B cell (primary cell): ENCODE data around the gene CDCA7.
"Not testable (repeated sequence)": the region's sequence is repeated elsewhere in the genome, so short reads cannot be mapped to it uniquely, and the experiment has no call there.

ENCODE experiments used
- EZH2 ChIP-seq: IDR thresholded peaks from 2 replicates; pipeline ENCODE4 v1.6.1; 2012; ENCODE audit warnings: borderline replicate concordance, low read depth, mild to moderate bottlenecking, moderate library complexity, low read length; ENCODE audit not compliant: insufficient read depth, poor library complexity, severe bottlenecking
- TF ChIP-seq, protein P1 (sequence below): fragments of 200-600 bp; IDR thresholded peaks from one replicate; pipeline ENCODE4 v1.8.0; 2022; ENCODE audit warnings: antibody characterized with exemption, mild to moderate bottlenecking

DNA sequence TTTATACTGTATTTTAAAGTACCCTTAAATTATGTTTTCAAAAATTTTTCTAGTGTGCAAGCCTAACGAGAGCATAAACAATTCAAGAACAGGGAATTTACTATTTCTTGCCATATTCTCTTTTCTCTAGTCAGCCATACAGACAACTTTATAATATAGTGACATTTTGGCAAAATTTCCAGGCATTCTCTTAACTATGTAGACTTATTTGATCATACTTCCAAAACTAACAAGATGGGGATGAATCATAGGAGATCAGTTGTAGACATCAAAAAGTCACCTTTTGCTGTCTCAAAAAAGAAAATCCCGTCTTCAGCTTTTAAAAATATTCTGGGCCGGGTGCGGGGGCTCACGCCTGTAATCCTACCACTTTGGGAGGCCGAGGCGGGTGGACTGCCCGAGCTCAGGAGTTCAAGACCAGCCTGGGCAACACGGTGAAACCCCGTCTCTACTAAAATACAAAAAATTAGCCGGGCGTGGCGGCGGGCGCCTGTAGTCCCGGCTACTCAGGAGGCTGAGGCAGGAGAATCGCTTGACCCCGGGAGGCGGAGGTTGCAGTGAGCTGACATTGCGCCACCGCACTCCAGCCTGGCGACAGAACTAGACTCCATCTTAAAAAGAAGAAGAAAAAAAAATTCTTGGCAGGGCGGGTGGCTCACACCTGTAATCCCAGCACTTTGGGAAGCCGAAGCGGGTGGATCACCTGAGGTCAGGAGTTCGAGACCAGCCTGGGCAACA, 61.9 kb downstream of the CDCA7 start:
- TF ChIP-seq, protein P1, sequence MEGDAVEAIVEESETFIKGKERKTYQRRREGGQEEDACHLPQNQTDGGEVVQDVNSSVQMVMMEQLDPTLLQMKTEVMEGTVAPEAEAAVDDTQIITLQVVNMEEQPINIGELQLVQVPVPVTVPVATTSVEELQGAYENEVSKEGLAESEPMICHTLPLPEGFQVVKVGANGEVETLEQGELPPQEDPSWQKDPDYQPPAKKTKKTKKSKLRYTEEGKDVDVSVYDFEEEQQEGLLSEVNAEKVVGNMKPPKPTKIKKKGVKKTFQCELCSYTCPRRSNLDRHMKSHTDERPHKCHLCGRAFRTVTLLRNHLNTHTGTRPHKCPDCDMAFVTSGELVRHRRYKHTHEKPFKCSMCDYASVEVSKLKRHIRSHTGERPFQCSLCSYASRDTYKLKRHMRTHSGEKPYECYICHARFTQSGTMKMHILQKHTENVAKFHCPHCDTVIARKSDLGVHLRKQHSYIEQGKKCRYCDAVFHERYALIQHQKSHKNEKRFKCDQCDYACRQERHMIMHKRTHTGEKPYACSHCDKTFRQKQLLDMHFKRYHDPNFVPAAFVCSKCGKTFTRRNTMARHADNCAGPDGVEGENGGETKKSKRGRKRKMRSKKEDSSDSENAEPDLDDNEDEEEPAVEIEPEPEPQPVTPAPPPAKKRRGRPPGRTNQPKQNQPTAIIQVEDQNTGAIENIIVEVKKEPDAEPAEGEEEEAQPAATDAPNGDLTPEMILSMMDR = not testable (repeated sequence)
- TF ChIP-seq EZH2 = not testable (repeated sequence)
